ENCODE measurements around the gene KIF5A.

GRCh38 chr12:57626111-57626920 is 76.5 kb downstream of the KIF5A start:
- TF ChIP-seq CTCF (IDR thresholded peaks at IDR 0.05; ENCODE audit: extremely low read depth in 1 of 2, insufficient read depth in 1 of 2, low read depth in 1 of 2, low read length in 2 of 2) (no peak), POLR2A (IDR thresholded peaks at IDR 0.05; ENCODE audit: low read depth, low read length) (no peak), MAX (IDR thresholded peaks at IDR 0.05; ENCODE audit: insufficient read depth, insufficient read length) (no peak), POLR2AphosphoS5 (IDR thresholded peaks at IDR 0.05; ENCODE audit: insufficient read depth, low read depth, low read length) (no peak), GATA2 (IDR thresholded peaks at IDR 0.05; ENCODE audit: insufficient read depth, insufficient read length, low read depth, low read length) (no peak)

Data from endothelial cell of umbilical vein (primary cell).